OCI-LY7 (cell line): ENCODE measurements around the gene ALOX5. TPM values are rescaled to one million over a fixed set of nuclear protein-coding genes. Genes with fewer than 3 reads are reported as not detected.

Experiments
- BruUV-seq: library from RNA; stranded (reverse); fragments of 400-500 nt; replicated peaks from 2 replicates; lab custom pipeline; 2021; lab: Mats Ljungman, UMichigan
- CTCF ChIA-PET: fragments of 300-600 bp; sonication (Branson Sonifier 250); formaldehyde crosslinking; loops from one replicate; lab custom pipeline; 2022; ENCODE audit warnings: antibody characterized with exemption; ENCODE audit not compliant: unreplicated experiment; lab: Charles Lee
- POLR2A ChIA-PET: fragments of 300-600 bp; sonication (Branson Sonifier 250); formaldehyde crosslinking; loops from one replicate; lab custom pipeline; 2022; ENCODE audit warnings: antibody characterized with exemption; lab: Charles Lee
- DNase-seq: peaks from one replicate; pipeline ENCODE4 v3.0.0-alpha.2; 2015; ENCODE audit warnings: low spot score
- H2AFZ ChIP-seq: fragments of 200-600 bp; sonication (generic), shearing (Covaris generic); 2 replicates; pipeline ENCODE4 v1.6.1; 2014; ENCODE audit warnings: mild to moderate bottlenecking, antibody characterized with exemption, low read length, moderate library complexity
- H3K27ac ChIP-seq: fragments of 200-600 bp; sonication (generic); 2 replicates; pipeline ENCODE4 v1.5.1; 2014; ENCODE audit warnings: mixed run types, low read depth, mild to moderate bottlenecking, moderate library complexity, low read length, inconsistent platforms; ENCODE audit not compliant: poor library complexity, severe bottlenecking
- H3K36me3 ChIP-seq: fragments of 200-600 bp; sonication (generic); 2 replicates; pipeline ENCODE4 v1.6.1; 2014; ENCODE audit warnings: mild to moderate bottlenecking, antibody characterized with exemption, low read length, moderate library complexity, mixed read lengths; ENCODE audit not compliant: insufficient read depth
- H3K4me1 ChIP-seq: fragments of 200-600 bp; sonication (generic); 2 replicates; pipeline ENCODE4 v1.5.1; 2014; ENCODE audit warnings: mild to moderate bottlenecking, low read length; ENCODE audit not compliant: insufficient read depth, poor library complexity, severe bottlenecking
- H3K4me2 ChIP-seq: fragments of 200-600 bp; sonication (generic); 2 replicates; pipeline ENCODE4 v1.6.1; 2014; ENCODE audit warnings: mild to moderate bottlenecking, low read length
- H3K4me3 ChIP-seq: fragments of 200-600 bp; sonication (generic); 2 replicates; pipeline ENCODE4 v1.5.1; 2014; ENCODE audit warnings: mild to moderate bottlenecking, low read depth, low read length; ENCODE audit not compliant: poor library complexity, severe bottlenecking
- H3K79me2 ChIP-seq: fragments of 200-600 bp; sonication (generic); 2 replicates; pipeline ENCODE4 v1.6.1; 2016; ENCODE audit warnings: low read depth, mild to moderate bottlenecking, low read length, moderate library complexity, mixed read lengths; ENCODE audit not compliant: insufficient read depth
- H3K9me2 ChIP-seq: fragments of 200-600 bp; sonication (generic); 2 replicates; pipeline ENCODE4 v1.6.1; 2016; ENCODE audit warnings: mild to moderate bottlenecking, low read length, mixed read lengths; ENCODE audit not compliant: insufficient read depth
- H3K9me3 ChIP-seq: fragments of 200-600 bp; sonication (generic); 2 replicates; pipeline ENCODE4 v1.6.1; 2014; ENCODE audit warnings: mild to moderate bottlenecking, mixed run types, low read length, mixed read lengths
- H4K20me1 ChIP-seq: fragments of 200-600 bp; sonication (generic); 2 replicates; pipeline ENCODE4 v1.6.1; 2014; ENCODE audit warnings: mild to moderate bottlenecking, antibody characterized with exemption, low read length, moderate library complexity, mixed read lengths; ENCODE audit not compliant: insufficient read depth
- CTCF ChIP-seq: fragments of 200-600 bp; sonication (generic); conservative IDR thresholded peaks from 2 replicates; pipeline ENCODE4 v1.5.1; 2014; ENCODE audit warnings: mild to moderate bottlenecking, antibody characterized with exemption, low read length, moderate library complexity, mixed read lengths
- EZH2phosphoT487 ChIP-seq: fragments of 200-600 bp; sonication (generic); IDR thresholded peaks from 2 replicates; pipeline ENCODE4 v1.6.1; 2018; ENCODE audit warnings: low read depth, borderline replicate concordance, mild to moderate bottlenecking, mixed run types, antibody characterized with exemption, low read length, moderate library complexity, mixed read lengths
- intact Hi-C: fragments of 100-400 bp; cut with micrococcal nuclease; formaldehyde crosslinking; loops from one replicate; pipeline ENCODE4 v1.10.0; 2022; ENCODE audit not compliant: unreplicated experiment
- total RNA-seq, 2 experiments: library from RNA; depleted of rRNA in 1 of 2; stranded (reverse); fragments of >200 nt in 1 of 2; shearing (Covaris generic) in 1 of 2; gene quantifications; 2 replicates each; pipeline ENCODE4 v1.2.3, GENCODE V29; 2014 to 2022

The ALOX5 gene
- total RNA-seq, 2 experiments from 2014 or later, result 139 to 164 TPM

- peaks cover 10% of the 10 kb centered on the region for H3K4me1 ChIP-seq
- CTCF ChIA-PET, result no interaction called here
- no peaks in the 10 kb centered on the region for H3K9me2 ChIP-seq
- no peaks in the 10 kb centered on the region for H4K20me1 ChIP-seq
- no peak for DNase-seq
- peaks cover 98% of the 10 kb centered on the region for H3K36me3 ChIP-seq
- no TSS peak for BruUV-seq
- TF ChIP-seq EZH2phosphoT487 (no peak), CTCF (no peak)
- H3K4me2 ChIP-seq, result no peak overlapping the region
- no peak overlapping the region for H2AFZ ChIP-seq
- H3K27ac ChIP-seq, result no peak overlapping the region
- H3K79me2 ChIP-seq, result no peaks in the 10 kb centered on the region
- intact Hi-C loops, result no loop called here
- POLR2A ChIA-PET, result interaction anchor here (0.7 kb wide), 1 partner anchor 1964 kb away, joined by 3 read pairs; no protein-coding TSS in a partner anchor
- peaks cover 10% of the 10 kb centered on the region; the same call in 1 of the 2 replicates for H3K9me3 ChIP-seq
- H3K4me3 ChIP-seq, result no peak overlapping the region
Measured at GRCh38 chr10:45437587-45438465, 63.8 kb downstream of the ALOX5 start.

GRCh38 chr10:45438466-45439090 is 64.6 kb downstream of the ALOX5 start:
- Histone ChIP-seq H3K4me2 (no peak overlapping the region), H4K20me1 (no peaks in the 10 kb centered on the region), H2AFZ (no peak overlapping the region), H3K79me2 (no peaks in the 10 kb centered on the region), H3K9me2 (no peaks in the 10 kb centered on the region), H3K36me3 (peaks cover 90% of the 10 kb centered on the region), H3K27ac (no peak overlapping the region), H3K4me1 (peaks cover 10% of the 10 kb centered on the region), H3K9me3 (peaks cover 10% of the 10 kb centered on the region; the same call in 1 of the 2 replicates), H3K4me3 (no peak overlapping the region)
- no peak for DNase-seq
- BruUV-seq, result no TSS peak
- TF ChIP-seq EZH2phosphoT487 (no peak), CTCF (no peak)
- CTCF ChIA-PET, result no interaction called here
- intact Hi-C loops, result no loop called here
- POLR2A ChIA-PET, result interaction anchor here (0.7 kb wide), 1 partner anchor 1963 kb away, joined by 3 read pairs; no protein-coding TSS in a partner anchor
